ENCODE measurements around the gene CFB.
"Not testable (repeated sequence)": the region's sequence is repeated elsewhere in the genome, so short reads cannot be mapped to it uniquely, and the experiment has no call there.

The CFB gene

GRCh38 chr6:31911826-31912585, 33.9 kb upstream of the CFB start:
- no peak for DNase-seq (ENCODE audit: extremely low read depth in 1 of 2, low read depth in 1 of 2)

- DNase-seq (ENCODE audit: extremely low read depth in 1 of 2, low read depth in 1 of 2): no peak
Measured at GRCh38 chr6:31915351-31915750, 30.5 kb upstream of the CFB start.

- no peak for DNase-seq (ENCODE audit: extremely low read depth in 1 of 2, low read depth in 1 of 2)
Measured at GRCh38 chr6:31915756-31916155, 30.1 kb upstream of the CFB start.

GRCh38 chr6:31918069-31918720, 27.7 kb upstream of the CFB start:
- DNase-seq (ENCODE audit: extremely low read depth in 1 of 2, low read depth in 1 of 2): no peak

- DNase-seq (ENCODE audit: extremely low read depth in 1 of 2, low read depth in 1 of 2): no peak
Measured at GRCh38 chr6:31919624-31920303, 26.1 kb upstream of the CFB start.

- DNase-seq (ENCODE audit: extremely low read depth in 1 of 2, low read depth in 1 of 2): no peak
Measured at GRCh38 chr6:31920811-31921210, 25.1 kb upstream of the CFB start.

- DNase-seq (ENCODE audit: extremely low read depth in 1 of 2, low read depth in 1 of 2): no peak
Measured at GRCh38 chr6:31922942-31923341, 23.0 kb upstream of the CFB start.

GRCh38 chr6:31927242-31927862, 18.5 kb upstream of the CFB start, which contains the start of gene C2:
TSS of gene C2 (plus strand) at chr6:31927717. CDS start at chr6:31927753, 36 bp downstream.
- no peak for DNase-seq (ENCODE audit: extremely low read depth in 1 of 2, low read depth in 1 of 2)

- DNase-seq (ENCODE audit: extremely low read depth in 1 of 2, low read depth in 1 of 2): no peak
Measured at GRCh38 chr6:31927863-31928671, 17.8 kb upstream of the CFB start.

- DNase-seq (ENCODE audit: extremely low read depth in 1 of 2, low read depth in 1 of 2): no peak
Measured at GRCh38 chr6:31928672-31928939, 17.3 kb upstream of the CFB start.

- no peak for DNase-seq (ENCODE audit: extremely low read depth in 1 of 2, low read depth in 1 of 2)
Measured at GRCh38 chr6:31930962-31931361, 14.9 kb upstream of the CFB start.

GRCh38 chr6:31932137-31932536, 13.8 kb upstream of the CFB start:
- DNase-seq (ENCODE audit: extremely low read depth in 1 of 2, low read depth in 1 of 2): not testable (repeated sequence)

GRCh38 chr6:31933537-31933936, 12.4 kb upstream of the CFB start:
- DNase-seq (ENCODE audit: extremely low read depth in 1 of 2, low read depth in 1 of 2): no peak

- DNase-seq (ENCODE audit: extremely low read depth in 1 of 2, low read depth in 1 of 2): no peak
Measured at GRCh38 chr6:31935021-31935420, 10.9 kb upstream of the CFB start.

GRCh38 chr6:31935823-31936222, 10.1 kb upstream of the CFB start:
- no peak for DNase-seq (ENCODE audit: extremely low read depth in 1 of 2, low read depth in 1 of 2)

- no peak for DNase-seq (ENCODE audit: extremely low read depth in 1 of 2, low read depth in 1 of 2)
Measured at GRCh38 chr6:31940256-31940664, 5.6 kb upstream of the CFB start.

GRCh38 chr6:31943742-31944141, 2.2 kb upstream of the CFB start:
- no peak for DNase-seq (ENCODE audit: extremely low read depth in 1 of 2, low read depth in 1 of 2)

- no peak for DNase-seq (ENCODE audit: extremely low read depth in 1 of 2, low read depth in 1 of 2)
Measured at GRCh38 chr6:31945154-31945506, 765 bp upstream of the CFB start.

GRCh38 chr6:31946370-31946885, 533 bp downstream of the CFB start:
- DNase-seq (ENCODE audit: extremely low read depth in 1 of 2, low read depth in 1 of 2): no peak

- DNase-seq (ENCODE audit: extremely low read depth in 1 of 2, low read depth in 1 of 2): no peak
Measured at GRCh38 chr6:31947070-31947675, 1.3 kb downstream of the CFB start.
